HepG2 (cell line): Measurements from ENCODE around the gene TMEM258. TPM values are rescaled to one million over a fixed set of nuclear protein-coding genes. Genes with fewer than 3 reads are reported as not detected.

Experiments used
- ATRX ChIP-seq: sonication (generic); formaldehyde crosslinking; IDR thresholded peaks from 2 replicates; pipeline ENCODE4 v1.4.0; 2020; ENCODE audit warnings: missing genetic modification reagents, borderline replicate concordance
- BHLHE40 ChIP-seq: IDR thresholded peaks from 2 replicates; pipeline ENCODE4 v1.6.1; 2011; ENCODE audit warnings: low read length, improper control_type of control experiment
- GPN1 ChIP-seq: sonication (generic); formaldehyde crosslinking; IDR thresholded peaks from 2 replicates; pipeline ENCODE4 v1.5.1; 2020; ENCODE audit warnings: missing genetic modification reagents, borderline replicate concordance
- HNRNPL ChIP-seq: fragments of 200-400 bp; formaldehyde crosslinking; IDR thresholded peaks from 2 replicates; pipeline ENCODE4 v1.6.1; 2017; ENCODE audit warnings: mild to moderate bottlenecking, low read depth, low read length
- KAT2B ChIP-seq: fragments of 150-350 bp; IDR thresholded peaks from 2 replicates; pipeline ENCODE4 v1.6.1; 2014; ENCODE audit warnings: low read depth, low read length, borderline replicate concordance
- MTA3 ChIP-seq: sonication (generic); formaldehyde crosslinking; IDR thresholded peaks from 2 replicates; pipeline ENCODE4 v1.4.0; 2020; ENCODE audit warnings: missing genetic modification reagents
- TERF1 ChIP-seq: sonication (generic); formaldehyde crosslinking; IDR thresholded peaks from 2 replicates; pipeline ENCODE4 v1.8.0; 2022; ENCODE audit warnings: mild to moderate bottlenecking, missing genetic modification reagents, moderate library complexity
- ZFP36L1 ChIP-seq: sonication (generic); formaldehyde crosslinking; IDR thresholded peaks from 2 replicates; pipeline ENCODE4 v1.8.0; 2022; ENCODE audit warnings: mild to moderate bottlenecking, missing genetic modification reagents, moderate library complexity
- ZNF124 ChIP-seq: sonication (generic); formaldehyde crosslinking; IDR thresholded peaks from 2 replicates; pipeline ENCODE4 v1.4.0; 2020; ENCODE audit warnings: missing genetic modification reagents
- ZNF24 ChIP-seq: fragments of 450-650 bp; IDR thresholded peaks from 2 replicates; pipeline ENCODE4 v1.6.1; 2017; ENCODE audit warnings: antibody characterized with exemption, mild to moderate bottlenecking
- ZNF333 ChIP-seq: sonication (generic); formaldehyde crosslinking; IDR thresholded peaks from 2 replicates; pipeline ENCODE4 v1.4.0; 2020; ENCODE audit warnings: mild to moderate bottlenecking, missing genetic modification reagents, borderline replicate concordance
- ZNF691 ChIP-seq: sonication (generic); formaldehyde crosslinking; IDR thresholded peaks from 2 replicates; pipeline ENCODE4 v1.4.0; 2020; ENCODE audit warnings: missing genetic modification reagents, low read depth, mild to moderate bottlenecking, borderline replicate concordance
- polyA plus RNA-seq, 8 experiments: library from polyadenylated mRNA; depleted of rRNA in 3 of 8; stranded (reverse) in 7 of 8; unstranded in 1 of 8; fragments of >200 nt; fragmentation: Illumina TruSeq in 4 of 8; extraction: Trizol in 4 of 8; gene quantifications; 2 replicates each; pipeline versions ENCODE4 v1.2.1 to v1.2.3, GENCODE V29; 2011 to 2016; ENCODE audit warnings: low read depth in 4 of 8, missing spikeins in 1 of 8, mixed read lengths in 1 of 8; ENCODE audit not compliant: insufficient read depth in 1 of 8
- total RNA-seq, 5 experiments: library from RNA; depleted of rRNA; stranded (reverse); fragments of >200 nt; fragmentation: Illumina TruSeq; extraction: Trizol; gene quantifications; 2 replicates each; pipeline ENCODE4 v1.2.3, GENCODE V29; 2016; ENCODE audit warnings: low read depth in 1 of 5
- TF ChIP-seq, protein P1 (sequence below): sonication (generic); formaldehyde crosslinking; IDR thresholded peaks from 2 replicates; pipeline ENCODE4 v1.4.0; 2020; ENCODE audit warnings: mild to moderate bottlenecking, missing genetic modification reagents
- TF ChIP-seq, protein P2 (sequence below): sonication (generic); formaldehyde crosslinking; IDR thresholded peaks from 2 replicates; pipeline ENCODE4 v1.9.0; 2021; ENCODE audit warnings: missing genetic modification reagents, mild to moderate bottlenecking, borderline replicate concordance
- TF ChIP-seq, protein P3 (sequence below): IDR thresholded peaks from 2 replicates; pipeline ENCODE4 v1.6.1; 2018; ENCODE audit warnings: missing genetic modification reagents, mild to moderate bottlenecking, missing compliant biosample characterization
- TF ChIP-seq, protein P4 (sequence below): sonication (generic); formaldehyde crosslinking; IDR thresholded peaks from 2 replicates; pipeline ENCODE4 v1.4.0; 2020; ENCODE audit warnings: missing genetic modification reagents

Gene TMEM258
- total and polyA plus RNA-seq, 2 of the 13 experiments (the other 11 are each of a cell fraction or from before 2014, with no cell fraction given), result 175 to 424 TPM

DNA sequence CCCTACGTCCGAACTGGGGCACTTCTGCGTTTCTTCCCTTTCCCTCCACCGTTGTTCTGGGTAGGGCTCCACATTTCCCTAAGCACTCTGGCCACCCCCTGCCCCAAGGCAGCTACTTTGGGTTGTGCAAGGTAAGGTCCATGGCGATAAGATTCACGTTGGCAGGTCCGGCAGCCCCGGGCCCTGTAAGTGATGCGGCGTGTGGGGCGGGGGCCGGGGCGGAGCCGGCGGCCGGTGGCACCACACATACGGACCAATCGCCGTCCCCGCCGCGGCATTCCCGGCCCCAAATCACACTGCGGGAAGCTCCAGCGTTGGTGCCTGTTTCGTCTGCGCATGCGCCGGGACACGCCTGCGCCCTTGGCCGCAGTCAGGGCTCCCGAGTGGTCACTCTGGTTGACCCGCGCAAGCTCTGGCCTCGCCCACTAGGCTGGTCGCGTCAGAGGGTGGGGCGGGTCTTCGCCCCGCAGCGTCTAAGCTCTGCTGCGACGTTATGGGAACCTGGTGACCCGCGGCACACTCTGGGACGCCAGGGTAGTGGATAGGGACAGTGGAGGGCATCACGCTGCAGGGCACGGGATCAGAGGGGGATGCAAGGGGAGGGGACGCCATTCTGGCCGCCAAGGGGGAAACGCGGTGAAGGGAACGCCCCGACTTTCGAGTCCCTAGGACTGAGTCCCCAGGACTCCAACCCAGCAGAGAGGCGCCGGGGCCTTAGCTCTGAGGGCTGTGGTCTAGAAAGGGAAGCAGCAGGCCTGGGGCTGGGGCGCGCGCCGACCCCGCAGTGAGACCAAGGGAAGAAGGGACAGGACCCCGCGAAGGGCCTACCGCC, 22.8 kb upstream of the TMEM258 start (continued):
- TF ChIP-seq ZNF691 (CRISPR knock-in tag) (no peak; the same call in 1 of the 2 replicates), BHLHE40 (0 out of 2 replicates have a peak, but pooled peaks have one; percentile 39), ZFP36L1 (CRISPR knock-in tag) (peak; percentile 96), TERF1 (CRISPR knock-in tag) (no peak), ZNF124 (peak; percentile 82), KAT2B (no peak), ZNF24 (no peak), ATRX (CRISPR knock-in tag) (no peak), HNRNPL (0 out of 2 replicates have a peak, but pooled peaks have one; percentile 53), MTA3 (no peak), ZNF333 (CRISPR knock-in tag) (no peak; the same call in 1 of the 2 replicates), GPN1 (no peak)
- TF ChIP-seq, protein P1, sequence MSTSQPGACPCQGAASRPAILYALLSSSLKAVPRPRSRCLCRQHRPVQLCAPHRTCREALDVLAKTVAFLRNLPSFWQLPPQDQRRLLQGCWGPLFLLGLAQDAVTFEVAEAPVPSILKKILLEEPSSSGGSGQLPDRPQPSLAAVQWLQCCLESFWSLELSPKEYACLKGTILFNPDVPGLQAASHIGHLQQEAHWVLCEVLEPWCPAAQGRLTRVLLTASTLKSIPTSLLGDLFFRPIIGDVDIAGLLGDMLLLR (CRISPR knock-in tag), result 0 out of 2 replicates have a peak, but pooled peaks have one; percentile 36
- TF ChIP-seq, protein P2, sequence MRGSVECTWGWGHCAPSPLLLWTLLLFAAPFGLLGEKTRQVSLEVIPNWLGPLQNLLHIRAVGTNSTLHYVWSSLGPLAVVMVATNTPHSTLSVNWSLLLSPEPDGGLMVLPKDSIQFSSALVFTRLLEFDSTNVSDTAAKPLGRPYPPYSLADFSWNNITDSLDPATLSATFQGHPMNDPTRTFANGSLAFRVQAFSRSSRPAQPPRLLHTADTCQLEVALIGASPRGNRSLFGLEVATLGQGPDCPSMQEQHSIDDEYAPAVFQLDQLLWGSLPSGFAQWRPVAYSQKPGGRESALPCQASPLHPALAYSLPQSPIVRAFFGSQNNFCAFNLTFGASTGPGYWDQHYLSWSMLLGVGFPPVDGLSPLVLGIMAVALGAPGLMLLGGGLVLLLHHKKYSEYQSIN (CRISPR knock-in tag), result no peak
- TF ChIP-seq, protein P3, sequence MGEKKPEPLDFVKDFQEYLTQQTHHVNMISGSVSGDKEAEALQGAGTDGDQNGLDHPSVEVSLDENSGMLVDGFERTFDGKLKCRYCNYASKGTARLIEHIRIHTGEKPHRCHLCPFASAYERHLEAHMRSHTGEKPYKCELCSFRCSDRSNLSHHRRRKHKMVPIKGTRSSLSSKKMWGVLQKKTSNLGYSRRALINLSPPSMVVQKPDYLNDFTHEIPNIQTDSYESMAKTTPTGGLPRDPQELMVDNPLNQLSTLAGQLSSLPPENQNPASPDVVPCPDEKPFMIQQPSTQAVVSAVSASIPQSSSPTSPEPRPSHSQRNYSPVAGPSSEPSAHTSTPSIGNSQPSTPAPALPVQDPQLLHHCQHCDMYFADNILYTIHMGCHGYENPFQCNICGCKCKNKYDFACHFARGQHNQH (CRISPR knock-in tag), result peak; percentile 26; the same call in 1 of the 2 replicates
- TF ChIP-seq, protein P4, sequence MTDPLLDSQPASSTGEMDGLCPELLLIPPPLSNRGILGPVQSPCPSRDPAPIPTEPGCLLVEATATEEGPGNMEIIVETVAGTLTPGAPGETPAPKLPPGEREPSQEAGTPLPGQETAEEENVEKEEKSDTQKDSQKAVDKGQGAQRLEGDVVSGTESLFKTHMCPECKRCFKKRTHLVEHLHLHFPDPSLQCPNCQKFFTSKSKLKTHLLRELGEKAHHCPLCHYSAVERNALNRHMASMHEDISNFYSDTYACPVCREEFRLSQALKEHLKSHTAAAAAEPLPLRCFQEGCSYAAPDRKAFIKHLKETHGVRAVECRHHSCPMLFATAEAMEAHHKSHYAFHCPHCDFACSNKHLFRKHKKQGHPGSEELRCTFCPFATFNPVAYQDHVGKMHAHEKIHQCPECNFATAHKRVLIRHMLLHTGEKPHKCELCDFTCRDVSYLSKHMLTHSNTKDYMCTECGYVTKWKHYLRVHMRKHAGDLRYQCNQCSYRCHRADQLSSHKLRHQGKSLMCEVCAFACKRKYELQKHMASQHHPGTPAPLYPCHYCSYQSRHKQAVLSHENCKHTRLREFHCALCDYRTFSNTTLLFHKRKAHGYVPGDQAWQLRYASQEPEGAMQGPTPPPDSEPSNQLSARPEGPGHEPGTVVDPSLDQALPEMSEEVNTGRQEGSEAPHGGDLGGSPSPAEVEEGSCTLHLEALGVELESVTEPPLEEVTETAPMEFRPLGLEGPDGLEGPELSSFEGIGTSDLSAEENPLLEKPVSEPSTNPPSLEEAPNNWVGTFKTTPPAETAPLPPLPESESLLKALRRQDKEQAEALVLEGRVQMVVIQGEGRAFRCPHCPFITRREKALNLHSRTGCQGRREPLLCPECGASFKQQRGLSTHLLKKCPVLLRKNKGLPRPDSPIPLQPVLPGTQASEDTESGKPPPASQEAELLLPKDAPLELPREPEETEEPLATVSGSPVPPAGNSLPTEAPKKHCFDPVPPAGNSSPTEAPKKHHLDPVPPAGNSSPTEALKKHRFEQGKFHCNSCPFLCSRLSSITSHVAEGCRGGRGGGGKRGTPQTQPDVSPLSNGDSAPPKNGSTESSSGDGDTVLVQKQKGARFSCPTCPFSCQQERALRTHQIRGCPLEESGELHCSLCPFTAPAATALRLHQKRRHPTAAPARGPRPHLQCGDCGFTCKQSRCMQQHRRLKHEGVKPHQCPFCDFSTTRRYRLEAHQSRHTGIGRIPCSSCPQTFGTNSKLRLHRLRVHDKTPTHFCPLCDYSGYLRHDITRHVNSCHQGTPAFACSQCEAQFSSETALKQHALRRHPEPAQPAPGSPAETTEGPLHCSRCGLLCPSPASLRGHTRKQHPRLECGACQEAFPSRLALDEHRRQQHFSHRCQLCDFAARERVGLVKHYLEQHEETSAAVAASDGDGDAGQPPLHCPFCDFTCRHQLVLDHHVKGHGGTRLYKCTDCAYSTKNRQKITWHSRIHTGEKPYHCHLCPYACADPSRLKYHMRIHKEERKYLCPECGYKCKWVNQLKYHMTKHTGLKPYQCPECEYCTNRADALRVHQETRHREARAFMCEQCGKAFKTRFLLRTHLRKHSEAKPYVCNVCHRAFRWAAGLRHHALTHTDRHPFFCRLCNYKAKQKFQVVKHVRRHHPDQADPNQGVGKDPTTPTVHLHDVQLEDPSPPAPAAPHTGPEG (CRISPR knock-in tag), result 0 out of 2 replicates have a peak, but pooled peaks have one; percentile 65
